Gastroesophageal sphincter (tissue), 3 donors: ENCODE data around the gene FRAT2.
A peak's percentile ranks its signal among the peaks of the same experiment; 100 is the strongest.

Experiments used
- EP300 ChIP-seq: sonication (generic); formaldehyde crosslinking; IDR thresholded peaks from one replicate; pipeline ENCODE4 v1.6.1; 2017; ENCODE audit warnings: antibody characterized with exemption, mild to moderate bottlenecking
- POLR2A ChIP-seq, 2 donors: fragments of 450-650 bp; IDR thresholded peaks; one replicate each; pipeline ENCODE4 v1.6.1; 2017; ENCODE audit warnings: antibody characterized with exemption in 2 of 2, mild to moderate bottlenecking in 2 of 2, moderate library complexity in 1 of 2
- POLR2AphosphoS5 ChIP-seq: sonication (generic); formaldehyde crosslinking; IDR thresholded peaks from one replicate; pipeline ENCODE4 v1.6.1; 2017; ENCODE audit warnings: antibody characterized with exemption
- TF ChIP-seq, protein P1 (sequence below), 4 experiments: fragments of 200-600 bp in 2 of 4; fragments of 450-650 bp in 2 of 4; sonication (generic) in 1 of 4; IDR thresholded peaks; one replicate each; pipeline ENCODE4 v1.5.1; 2017 to 2019; ENCODE audit warnings: antibody characterized with exemption in 4 of 4, mild to moderate bottlenecking in 2 of 4, moderate library complexity in 2 of 4

DNA sequence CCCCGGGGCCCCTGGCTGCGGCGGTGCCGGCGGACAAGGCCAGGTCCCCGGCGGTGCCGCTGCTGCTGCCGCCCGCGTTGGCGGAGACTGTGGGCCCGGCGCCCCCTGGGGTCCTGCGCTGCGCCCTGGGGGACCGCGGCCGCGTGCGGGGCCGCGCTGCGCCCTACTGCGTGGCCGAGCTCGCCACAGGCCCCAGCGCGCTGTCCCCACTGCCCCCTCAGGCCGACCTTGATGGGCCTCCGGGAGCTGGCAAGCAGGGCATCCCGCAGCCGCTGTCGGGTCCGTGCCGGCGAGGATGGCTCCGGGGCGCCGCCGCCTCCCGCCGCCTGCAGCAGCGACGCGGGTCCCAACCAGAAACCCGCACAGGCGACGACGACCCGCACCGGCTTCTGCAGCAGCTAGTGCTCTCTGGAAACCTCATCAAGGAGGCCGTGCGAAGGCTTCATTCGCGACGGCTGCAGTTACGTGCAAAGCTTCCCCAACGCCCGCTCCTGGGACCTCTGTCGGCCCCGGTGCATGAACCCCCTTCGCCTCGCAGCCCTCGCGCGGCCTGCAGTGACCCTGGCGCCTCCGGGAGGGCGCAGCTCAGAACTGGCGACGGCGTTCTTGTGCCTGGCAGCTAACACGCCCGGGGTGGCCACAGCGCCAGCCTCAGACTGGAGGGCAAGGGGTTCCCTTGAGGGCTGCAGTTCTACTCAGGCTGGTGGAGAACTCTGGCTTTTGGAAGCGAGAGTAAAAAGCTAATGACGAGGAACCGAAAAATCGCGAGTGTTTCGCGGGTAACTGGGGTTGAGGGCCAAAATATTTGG, 14.7 kb downstream of the FRAT2 start:
- TF ChIP-seq EP300 (no peak), POLR2AphosphoS5 (no peak), POLR2A (IDR thresholded peaks at IDR 0.05) (no peak)
- TF ChIP-seq, protein P1, sequence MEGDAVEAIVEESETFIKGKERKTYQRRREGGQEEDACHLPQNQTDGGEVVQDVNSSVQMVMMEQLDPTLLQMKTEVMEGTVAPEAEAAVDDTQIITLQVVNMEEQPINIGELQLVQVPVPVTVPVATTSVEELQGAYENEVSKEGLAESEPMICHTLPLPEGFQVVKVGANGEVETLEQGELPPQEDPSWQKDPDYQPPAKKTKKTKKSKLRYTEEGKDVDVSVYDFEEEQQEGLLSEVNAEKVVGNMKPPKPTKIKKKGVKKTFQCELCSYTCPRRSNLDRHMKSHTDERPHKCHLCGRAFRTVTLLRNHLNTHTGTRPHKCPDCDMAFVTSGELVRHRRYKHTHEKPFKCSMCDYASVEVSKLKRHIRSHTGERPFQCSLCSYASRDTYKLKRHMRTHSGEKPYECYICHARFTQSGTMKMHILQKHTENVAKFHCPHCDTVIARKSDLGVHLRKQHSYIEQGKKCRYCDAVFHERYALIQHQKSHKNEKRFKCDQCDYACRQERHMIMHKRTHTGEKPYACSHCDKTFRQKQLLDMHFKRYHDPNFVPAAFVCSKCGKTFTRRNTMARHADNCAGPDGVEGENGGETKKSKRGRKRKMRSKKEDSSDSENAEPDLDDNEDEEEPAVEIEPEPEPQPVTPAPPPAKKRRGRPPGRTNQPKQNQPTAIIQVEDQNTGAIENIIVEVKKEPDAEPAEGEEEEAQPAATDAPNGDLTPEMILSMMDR (IDR thresholded peaks at IDR 0.05) = peak in 1 of 4 experiments; percentile 30
